DMS 273 treated with DMSO at 0.1 percent for 48 hours (cell line): ENCODE measurements around the gene NFE2L3.

ENCODE experiments used
- DNase-seq: peaks from one replicate; lab custom pipeline; 2025; lab: John Stamatoyannopoulos, UW

The NFE2L3 gene

GRCh38 chr7:26199301-26200037 lies 47.5 kb downstream of the NFE2L3 start:
- DNase-seq: no peak

- DNase-seq: peak; percentile 56
Measured at GRCh38 chr7:26200038-26200443, 48.0 kb downstream of the NFE2L3 start.

GRCh38 chr7:26200444-26201246 lies 48.6 kb downstream of the NFE2L3 start, which contains the start of gene HNRNPA2B1:
Gene HNRNPA2B1 (minus strand): TSS chr7:26200746. CDS start chr7:26200577, 169 bp downstream.
- peak; percentile 99 for DNase-seq

GRCh38 chr7:26201247-26202018 lies 49.4 kb downstream of the NFE2L3 start, which contains the start of gene CBX3:
Gene CBX3 (plus strand): TSS chr7:26201745. CDS start chr7:26202999, 1,254 bp downstream.
- no peak for DNase-seq

- no peak for DNase-seq
Measured at GRCh38 chr7:26202019-26202990, 50.3 kb downstream of the NFE2L3 start.

GRCh38 chr7:26203016-26203415 lies 51.0 kb downstream of the NFE2L3 start:
- no peak for DNase-seq

- DNase-seq: no peak
Measured at GRCh38 chr7:26208040-26208439, 56.0 kb downstream of the NFE2L3 start.

GRCh38 chr7:26212921-26213718 lies 61.1 kb downstream of the NFE2L3 start:
- DNase-seq: no peak

GRCh38 chr7:26213807-26214515 lies 62.0 kb downstream of the NFE2L3 start:
- no peak for DNase-seq

GRCh38 chr7:26216049-26216448 lies 64.1 kb downstream of the NFE2L3 start:
- DNase-seq: no peak

GRCh38 chr7:26224359-26224758 lies 72.4 kb downstream of the NFE2L3 start:
- DNase-seq: no peak

- DNase-seq: no peak
Measured at GRCh38 chr7:26227987-26228386, 76.0 kb downstream of the NFE2L3 start.

- DNase-seq: no peak
Measured at GRCh38 chr7:26233902-26234511, 82.0 kb downstream of the NFE2L3 start.
